Left lobe of liver (tissue), 2 donors: ENCODE data around the gene CD24. TPM values are rescaled to one million over a fixed set of nuclear protein-coding genes. Genes with fewer than 3 reads are reported as not detected.
"Not testable (repeated sequence)": the region's sequence is repeated elsewhere in the genome, so short reads cannot be mapped to it uniquely, and the experiment has no call there.

Source experiments
- ATAC-seq: fragments of 200-7000 bp; cut with Tn5 transposase; one replicate; pipeline ENCODE4 v1.9.1; 2020; ENCODE audit warnings: mild to moderate bottlenecking, moderate library complexity
- DNase-seq: peaks from one replicate; pipeline ENCODE4 v3.0.0-alpha.2; 2020; ENCODE audit warnings: low spot score
- total RNA-seq: library from RNA; stranded (reverse); gene quantifications from one replicate; pipeline ENCODE4 v1.2.1, GENCODE V29; 2021
- donor health status: DM: no; HTN: no; CAD: no; lungs with moderate emphysema.
- donor health status: DM: no; HTN: yes; CAD: no.

CD24 gene
- total RNA-seq, 1 donor from 2014 or later = 12.0 TPM

DNA sequence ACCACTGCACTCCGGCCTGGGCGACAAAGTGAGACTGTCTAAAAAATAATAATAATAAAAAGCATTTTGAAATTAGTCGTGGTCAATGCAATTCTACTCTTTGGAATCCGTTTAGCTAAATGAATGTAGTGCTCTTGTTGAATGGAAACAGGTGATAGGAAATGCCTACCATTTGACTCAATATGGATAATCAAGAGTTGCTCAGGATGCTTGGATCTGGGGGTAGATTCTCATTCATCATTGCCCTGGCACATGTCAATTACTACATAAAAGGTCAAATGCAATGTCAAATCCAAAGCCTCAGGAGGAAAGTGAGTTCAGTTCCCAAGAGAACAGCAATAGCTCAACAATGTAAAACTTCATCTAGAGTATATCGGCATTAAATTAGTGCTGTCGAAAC, 3.8 kb downstream of the CD24 start:
- not testable (repeated sequence) for DNase-seq, ATAC-seq

GRCh38 chr6:106967936-106968555, 6.5 kb downstream of the CD24 start:
- DNase-seq (no peak), ATAC-seq (no peak)

DNA sequence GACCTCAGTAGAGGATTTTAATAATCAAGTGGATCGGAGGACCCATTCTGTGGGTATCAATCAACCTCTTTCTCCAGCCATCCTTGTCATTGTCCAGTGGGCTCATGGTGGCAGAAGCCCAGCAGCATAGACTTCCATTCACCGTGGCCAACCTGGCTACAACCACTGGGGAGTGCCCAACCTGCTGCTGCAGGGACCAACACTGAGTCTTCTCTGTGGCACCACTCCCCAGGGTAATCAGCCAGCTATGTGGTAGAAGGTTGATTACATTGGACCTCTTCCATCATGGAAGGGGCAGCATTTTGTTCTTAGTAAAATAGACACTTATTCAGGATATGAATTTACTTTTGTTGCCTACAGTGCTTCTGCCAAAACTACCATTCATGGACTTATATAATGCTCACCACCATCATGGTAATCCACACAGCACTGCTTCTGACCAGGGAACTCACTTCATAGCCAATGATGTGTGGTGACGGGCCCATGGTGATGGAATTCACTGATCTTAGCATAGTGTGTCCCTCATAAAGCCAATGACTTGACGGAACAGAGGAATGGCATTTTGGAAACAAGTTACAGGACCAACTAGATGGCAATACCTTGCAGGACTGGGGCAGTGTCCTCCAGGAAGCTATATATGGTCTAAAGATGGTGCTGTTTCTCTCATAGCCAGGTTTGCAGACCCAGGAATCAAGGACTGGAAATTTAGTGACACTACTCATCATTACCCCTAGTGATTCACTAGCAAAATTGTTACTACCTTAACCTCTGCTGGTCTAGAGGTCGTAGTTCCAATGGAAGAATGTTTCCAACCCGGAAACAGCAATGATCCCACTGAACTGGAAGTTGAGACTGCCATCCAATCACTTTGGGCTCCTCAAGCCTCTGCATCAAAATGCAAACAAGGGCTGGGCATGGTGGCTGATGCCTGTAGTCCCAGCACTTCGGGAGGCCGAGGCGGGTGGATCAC, 7.6 kb downstream of the CD24 start:
- ATAC-seq = no peak

DNA sequence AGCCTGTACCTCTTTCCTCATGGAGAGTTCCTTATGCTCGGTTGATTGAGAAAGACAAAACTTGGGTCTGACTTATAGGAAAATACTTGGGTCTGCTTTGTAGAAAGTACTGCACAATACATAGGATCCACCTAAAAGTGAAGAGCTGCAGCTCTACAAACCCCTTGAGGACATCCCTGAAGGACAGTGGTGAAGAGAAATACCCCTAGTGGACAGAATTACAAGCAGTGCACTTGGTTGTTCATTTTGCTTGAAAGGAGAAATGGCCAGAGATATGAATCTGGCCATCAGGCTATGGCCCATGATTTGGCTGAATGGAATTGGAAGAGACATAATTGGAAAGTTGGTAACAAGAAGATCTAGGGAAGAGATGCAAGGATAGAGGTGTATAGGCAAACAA, 8.3 kb downstream of the CD24 start:
- no peak for DNase-seq
- no peak for ATAC-seq

More for the DNA sequence above, 7.6 kb downstream of the CD24 start:
- no peak for DNase-seq

GRCh38 chr6:106964954-106965353, 9.6 kb downstream of the CD24 start:
- no peak for DNase-seq
- no peak for ATAC-seq

- ATAC-seq = no peak
- DNase-seq = no peak
These were observed 10.4 kb downstream of the CD24 start for GRCh38 chr6:106964099-106964498.

DNA sequence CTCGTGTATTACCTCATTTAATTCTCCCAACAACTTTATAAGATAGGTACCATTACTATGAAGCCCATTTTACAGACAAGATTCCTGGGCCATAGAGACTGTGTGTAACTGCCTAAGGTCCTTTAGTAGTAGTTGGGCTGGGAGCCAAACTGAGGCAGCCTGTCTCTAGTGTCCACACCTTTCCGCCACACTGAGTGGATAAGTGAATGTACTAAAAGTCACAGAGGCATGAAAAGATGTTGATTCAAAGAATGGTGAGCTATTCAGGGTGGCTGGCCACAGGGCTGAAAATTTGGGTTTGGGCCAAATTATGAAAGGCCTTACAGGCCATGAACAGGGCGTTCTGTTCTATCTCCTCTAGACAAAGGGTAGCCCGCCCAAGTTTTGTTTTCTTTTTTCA, 11.0 kb downstream of the CD24 start:
- ATAC-seq (no peak), DNase-seq (no peak)

DNA sequence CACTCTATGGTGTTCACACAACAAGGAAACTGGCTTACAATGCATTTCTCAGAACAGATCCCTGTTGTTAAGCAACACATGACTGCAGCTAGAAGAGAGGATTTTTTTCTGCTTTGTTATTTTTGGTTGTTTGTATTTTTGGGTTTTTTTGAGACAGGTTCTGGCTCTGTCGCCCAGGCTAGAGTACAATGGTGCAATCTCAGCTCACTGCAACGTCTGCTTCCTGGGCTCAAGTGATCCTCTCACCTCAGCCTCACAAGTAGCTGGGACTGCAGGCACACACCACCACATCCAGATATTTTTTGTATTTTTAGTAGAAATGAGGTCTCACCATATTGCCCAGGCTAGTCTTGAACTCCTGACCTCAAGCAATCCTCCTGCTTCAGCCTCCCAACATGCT, 12.7 kb downstream of the CD24 start:
- DNase-seq (no peak), ATAC-seq (no peak)

DNA sequence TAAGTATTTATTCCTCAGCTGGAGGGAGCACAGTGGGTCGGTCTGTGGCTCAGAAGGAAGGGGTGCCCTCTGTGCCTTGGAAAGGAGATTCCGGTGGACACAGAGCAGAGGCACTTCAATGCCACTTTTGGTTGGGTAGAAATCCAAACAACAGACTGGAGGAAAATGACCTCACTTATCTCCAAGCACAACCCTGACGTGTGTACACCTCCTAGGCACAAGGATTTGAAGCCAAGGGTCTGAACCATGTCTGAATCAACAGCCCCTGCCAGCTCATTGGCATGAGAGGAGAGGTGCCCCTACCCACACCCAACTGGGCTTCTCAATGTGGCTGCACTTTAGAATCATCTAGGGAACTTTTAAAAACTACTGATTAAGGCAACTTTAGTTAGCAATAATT, 13.4 kb downstream of the CD24 start:
- no peak for ATAC-seq

GRCh38 chr6:106959985-106960384, 14.5 kb downstream of the CD24 start:
- ATAC-seq (no peak), DNase-seq (no peak)

More for the DNA sequence above, 13.4 kb downstream of the CD24 start:
- DNase-seq = no peak

GRCh38 chr6:106939848-106940247, 34.7 kb downstream of the CD24 start:
- ATAC-seq (no peak), DNase-seq (no peak)

DNA sequence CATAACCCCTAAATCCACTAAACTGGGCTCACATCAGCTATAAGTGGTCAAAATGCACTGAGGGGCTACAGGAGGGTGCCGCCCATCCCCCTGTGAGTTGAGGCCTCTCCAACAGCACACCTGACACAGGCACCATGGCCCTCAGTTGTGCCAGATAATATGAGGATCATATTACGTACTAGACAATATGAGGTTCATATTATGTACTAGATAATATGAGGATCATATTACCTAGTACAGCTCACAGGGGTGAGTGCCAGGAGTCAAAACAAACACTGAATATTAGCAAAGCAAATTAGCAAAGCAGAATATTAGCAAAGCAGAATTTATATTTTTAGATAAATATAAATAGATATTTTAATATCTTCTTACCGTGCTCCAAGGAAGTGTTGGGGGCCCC, 35.3 kb downstream of the CD24 start:
- no peak for DNase-seq
- no peak for ATAC-seq

- peak; percentile 85 for ATAC-seq
These were observed 46.8 kb downstream of the CD24 start for GRCh38 chr6:106927531-106928398.

DNA sequence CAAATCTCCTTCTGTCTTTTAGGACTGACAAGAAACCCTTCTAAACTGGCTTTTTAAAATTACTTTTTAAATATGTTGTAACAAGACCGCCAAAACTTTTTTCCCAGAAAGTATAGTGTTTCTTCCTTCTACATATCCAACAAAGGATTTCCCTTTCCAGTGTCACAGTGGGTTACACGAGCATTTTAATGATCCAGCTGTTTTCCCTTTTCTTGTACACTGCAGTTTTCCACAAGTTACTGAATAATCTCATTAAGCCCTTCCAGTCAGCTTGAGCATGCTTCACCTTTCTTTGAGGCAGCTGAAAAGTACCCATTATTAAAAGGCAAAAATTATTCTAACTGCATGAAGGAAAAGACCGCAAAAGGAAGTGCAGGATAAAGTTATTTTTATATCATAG, 48.6 kb downstream of the CD24 start:
- no peak for ATAC-seq
- DNase-seq = no peak

More at GRCh38 chr6:106927531-106928398, 46.8 kb downstream of the CD24 start:
- peak; percentile 48 for DNase-seq

DNA sequence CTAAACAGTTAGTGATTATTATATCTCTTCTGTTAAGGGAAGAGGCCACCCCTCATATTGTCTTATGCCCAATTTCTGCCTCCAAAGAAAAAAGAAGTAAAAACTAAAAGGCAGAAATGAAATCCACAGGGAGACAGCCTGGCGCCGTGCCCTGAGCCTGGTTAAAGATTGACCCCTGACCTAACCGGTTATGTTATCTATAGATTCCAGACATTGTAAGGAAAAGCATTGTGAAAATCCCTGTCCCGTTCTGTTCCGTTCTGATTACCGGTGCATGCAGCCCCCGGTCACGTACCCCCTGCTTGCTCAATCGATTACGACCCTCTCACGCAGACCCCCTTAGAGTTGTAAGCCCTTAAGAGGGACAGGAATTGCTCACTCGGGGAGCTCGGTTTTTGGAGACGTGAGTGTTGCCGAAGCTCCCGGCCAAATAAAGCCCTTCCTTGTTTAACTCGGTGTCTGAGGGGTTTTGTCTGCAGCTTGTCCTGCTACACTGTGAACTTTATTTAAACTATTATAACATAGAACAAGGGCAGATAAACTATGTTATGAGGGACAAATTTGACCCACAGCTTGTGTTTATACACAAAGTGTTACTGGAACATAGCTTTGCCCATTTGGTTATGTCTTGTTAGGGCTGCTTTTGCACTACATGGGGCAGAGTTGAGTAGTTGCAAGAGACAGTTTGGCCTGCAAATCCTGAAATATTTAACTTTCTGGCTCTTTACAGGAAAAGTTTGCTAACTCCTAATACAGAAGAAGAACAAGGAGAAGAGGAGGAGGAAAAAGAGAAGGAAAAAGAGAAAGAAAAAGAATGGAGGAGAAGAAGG, 49.6 kb downstream of the CD24 start:
- DNase-seq (no peak), ATAC-seq (no peak)

GRCh38 chr6:106922626-106923025, 51.9 kb downstream of the CD24 start:
- no peak for ATAC-seq

More at GRCh38 chr6:106922626-106923025, 51.9 kb downstream of the CD24 start:
- no peak for DNase-seq
